ENCODE measurements around the gene GIMAP1.

Gene GIMAP1

GRCh38 chr7:150735596-150736358 is 19.4 kb downstream of the GIMAP1 start:
- Histone ChIP-seq H3K79me2 (ENCODE audit: control insufficient read depth, insufficient read depth, low read length, unreplicated experiment) (no peaks in the 10 kb centered on the region), H3K4me1 (ENCODE audit: control insufficient read depth, insufficient read depth, low read length, unreplicated experiment) (no peaks in the 10 kb centered on the region), H3K27me3 (ENCODE audit: insufficient read depth, low read length) (no peaks in the 10 kb centered on the region), H3K4me3 (ENCODE audit: low read depth, low read length) (no peak overlapping the region), H2AFZ (ENCODE audit: low read length, unreplicated experiment) (no peak overlapping the region), H3K36me3 (ENCODE audit: insufficient read depth, low read length) (no peaks in the 10 kb centered on the region), H3K27ac (ENCODE audit: low read depth, low read length) (no peak overlapping the region)

DNA sequence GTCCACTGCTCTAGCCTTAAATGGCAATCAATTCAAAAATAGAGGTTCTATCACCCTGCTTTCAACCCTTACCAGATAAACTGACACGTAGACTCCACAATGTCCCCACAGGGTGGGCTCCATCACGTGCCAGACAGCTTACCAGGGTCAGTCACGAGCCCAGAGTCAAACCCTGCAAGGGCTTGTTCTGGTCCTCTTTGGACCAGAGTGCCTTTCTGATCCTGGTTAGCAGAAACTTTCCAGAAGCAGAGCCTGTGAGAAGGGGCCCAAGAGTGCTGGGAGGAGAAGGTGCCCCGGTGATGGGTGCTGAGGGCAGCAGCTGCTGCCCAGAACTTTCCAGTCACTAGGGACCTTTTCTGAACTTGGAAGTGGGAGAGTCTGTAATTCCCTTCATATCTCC is 20.5 kb downstream of the GIMAP1 start:
- Histone ChIP-seq H3K36me3 (ENCODE audit: insufficient read depth, low read length) (no peaks in the 10 kb centered on the region), H3K4me1 (ENCODE audit: control insufficient read depth, insufficient read depth, low read length, unreplicated experiment) (no peaks in the 10 kb centered on the region), H3K79me2 (ENCODE audit: control insufficient read depth, insufficient read depth, low read length, unreplicated experiment) (no peaks in the 10 kb centered on the region), H3K27ac (ENCODE audit: low read depth, low read length) (no peak overlapping the region), H3K4me3 (ENCODE audit: low read depth, low read length) (no peak overlapping the region), H3K27me3 (ENCODE audit: insufficient read depth, low read length) (no peaks in the 10 kb centered on the region), H2AFZ (ENCODE audit: low read length, unreplicated experiment) (no peak overlapping the region)

- H3K4me3 ChIP-seq (ENCODE audit: low read depth, low read length) = no peak within 1 kb of the TSS
- H3K27ac ChIP-seq (ENCODE audit: low read depth, low read length) = no peak within 1 kb of the TSS
- H3K4me1 ChIP-seq (ENCODE audit: control insufficient read depth, insufficient read depth, low read length, unreplicated experiment) = no peaks in the 10 kb centered on the region
Observed at GRCh38 chr7:150737265-150738055, 21.0 kb downstream of the GIMAP1 start, which contains the start of gene GIMAP5. GIMAP5 (plus strand) TSS chr7:150737418; CDS start chr7:150740885, 3,467 bp downstream.

GRCh38 chr7:150738092-150738491 is 21.7 kb downstream of the GIMAP1 start:
- Histone ChIP-seq H3K27ac (ENCODE audit: low read depth, low read length) (no peak overlapping the region), H3K36me3 (ENCODE audit: insufficient read depth, low read length) (no peaks in the 10 kb centered on the region), H3K79me2 (ENCODE audit: control insufficient read depth, insufficient read depth, low read length, unreplicated experiment) (no peaks in the 10 kb centered on the region), H2AFZ (ENCODE audit: low read length, unreplicated experiment) (no peak overlapping the region), H3K4me1 (ENCODE audit: control insufficient read depth, insufficient read depth, low read length, unreplicated experiment) (no peaks in the 10 kb centered on the region), H3K4me3 (ENCODE audit: low read depth, low read length) (no peak overlapping the region), H3K27me3 (ENCODE audit: insufficient read depth, low read length) (no peaks in the 10 kb centered on the region)

More at GRCh38 chr7:150737265-150738055, 21.0 kb downstream of the GIMAP1 start, which contains the start of gene GIMAP5:
- Histone ChIP-seq H3K27me3 (ENCODE audit: insufficient read depth, low read length) (no peaks in the 10 kb centered on the region), H3K36me3 (ENCODE audit: insufficient read depth, low read length) (no peaks in the 10 kb centered on the region), H3K79me2 (ENCODE audit: control insufficient read depth, insufficient read depth, low read length, unreplicated experiment) (no peaks in the 10 kb centered on the region), H2AFZ (ENCODE audit: low read length, unreplicated experiment) (no peak within 1 kb of the TSS)

- Histone ChIP-seq H3K27ac (ENCODE audit: low read depth, low read length) (no peak overlapping the region), H3K4me1 (ENCODE audit: control insufficient read depth, insufficient read depth, low read length, unreplicated experiment) (no peaks in the 10 kb centered on the region), H3K79me2 (ENCODE audit: control insufficient read depth, insufficient read depth, low read length, unreplicated experiment) (no peaks in the 10 kb centered on the region), H3K4me3 (ENCODE audit: low read depth, low read length) (no peak overlapping the region), H3K36me3 (ENCODE audit: insufficient read depth, low read length) (no peaks in the 10 kb centered on the region), H2AFZ (ENCODE audit: low read length, unreplicated experiment) (no peak overlapping the region), H3K27me3 (ENCODE audit: insufficient read depth, low read length) (no peaks in the 10 kb centered on the region)
Observed at GRCh38 chr7:150738591-150739001, 22.2 kb downstream of the GIMAP1 start.

GRCh38 chr7:150739033-150739432 is 22.6 kb downstream of the GIMAP1 start:
- Histone ChIP-seq H3K4me1 (ENCODE audit: control insufficient read depth, insufficient read depth, low read length, unreplicated experiment) (no peaks in the 10 kb centered on the region), H2AFZ (ENCODE audit: low read length, unreplicated experiment) (no peak overlapping the region), H3K27me3 (ENCODE audit: insufficient read depth, low read length) (no peaks in the 10 kb centered on the region), H3K36me3 (ENCODE audit: insufficient read depth, low read length) (no peaks in the 10 kb centered on the region), H3K27ac (ENCODE audit: low read depth, low read length) (no peak overlapping the region), H3K4me3 (ENCODE audit: low read depth, low read length) (no peak overlapping the region), H3K79me2 (ENCODE audit: control insufficient read depth, insufficient read depth, low read length, unreplicated experiment) (no peaks in the 10 kb centered on the region)

DNA sequence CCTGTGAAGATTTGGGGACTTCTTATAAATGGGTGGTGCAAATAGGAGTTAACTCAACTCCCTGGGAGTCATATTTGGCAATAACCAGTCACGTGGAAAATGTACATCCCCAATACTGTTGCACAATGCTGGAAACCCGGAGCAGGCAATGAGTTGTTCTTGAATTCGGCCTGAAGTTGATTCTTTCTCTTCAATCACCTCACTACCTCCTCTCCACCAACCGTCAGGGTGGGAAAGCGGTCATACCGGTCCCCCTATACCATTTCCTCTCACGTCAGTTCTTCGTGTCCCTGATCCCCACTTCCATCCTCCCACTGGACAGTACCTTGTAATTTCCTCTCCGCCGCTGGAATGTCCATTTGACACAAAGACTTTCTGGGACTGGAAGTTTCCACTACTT is 23.6 kb downstream of the GIMAP1 start:
- H3K79me2 ChIP-seq (ENCODE audit: control insufficient read depth, insufficient read depth, low read length, unreplicated experiment) = no peaks in the 10 kb centered on the region
- no peak overlapping the region for H2AFZ ChIP-seq (ENCODE audit: low read length, unreplicated experiment)
- no peaks in the 10 kb centered on the region for H3K27me3 ChIP-seq (ENCODE audit: insufficient read depth, low read length)
- no peaks in the 10 kb centered on the region for H3K36me3 ChIP-seq (ENCODE audit: insufficient read depth, low read length)
- no peaks in the 10 kb centered on the region for H3K4me1 ChIP-seq (ENCODE audit: control insufficient read depth, insufficient read depth, low read length, unreplicated experiment)
- no peak overlapping the region for H3K4me3 ChIP-seq (ENCODE audit: low read depth, low read length)
- H3K27ac ChIP-seq (ENCODE audit: low read depth, low read length) = no peak overlapping the region

DNA sequence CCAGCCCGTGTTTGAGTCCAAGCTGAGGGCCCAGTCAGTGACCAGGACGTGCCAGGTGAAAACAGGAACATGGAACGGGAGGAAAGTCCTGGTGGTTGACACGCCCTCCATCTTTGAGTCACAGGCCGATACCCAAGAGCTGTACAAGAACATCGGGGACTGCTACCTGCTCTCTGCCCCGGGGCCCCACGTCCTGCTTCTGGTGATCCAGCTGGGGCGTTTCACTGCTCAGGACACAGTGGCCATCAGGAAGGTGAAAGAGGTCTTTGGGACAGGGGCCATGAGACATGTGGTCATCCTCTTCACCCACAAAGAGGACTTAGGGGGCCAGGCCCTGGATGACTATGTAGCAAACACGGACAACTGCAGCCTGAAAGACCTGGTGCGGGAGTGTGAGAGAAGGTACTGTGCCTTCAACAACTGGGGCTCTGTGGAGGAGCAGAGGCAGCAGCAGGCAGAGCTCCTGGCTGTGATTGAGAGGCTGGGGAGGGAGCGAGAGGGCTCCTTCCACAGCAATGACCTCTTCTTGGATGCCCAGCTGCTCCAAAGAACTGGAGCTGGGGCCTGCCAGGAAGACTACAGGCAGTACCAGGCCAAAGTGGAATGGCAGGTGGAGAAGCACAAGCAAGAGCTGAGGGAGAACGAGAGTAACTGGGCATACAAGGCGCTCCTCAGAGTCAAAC is 26.0 kb downstream of the GIMAP1 start:
- no peak overlapping the region for H2AFZ ChIP-seq (ENCODE audit: low read length, unreplicated experiment)
- no peaks in the 10 kb centered on the region for H3K27me3 ChIP-seq (ENCODE audit: insufficient read depth, low read length)
- no peak overlapping the region for H3K27ac ChIP-seq (ENCODE audit: low read depth, low read length)
- H3K36me3 ChIP-seq (ENCODE audit: insufficient read depth, low read length) = no peaks in the 10 kb centered on the region
- H3K4me1 ChIP-seq (ENCODE audit: control insufficient read depth, insufficient read depth, low read length, unreplicated experiment) = no peaks in the 10 kb centered on the region
- no peaks in the 10 kb centered on the region for H3K79me2 ChIP-seq (ENCODE audit: control insufficient read depth, insufficient read depth, low read length, unreplicated experiment)
- no peak overlapping the region for H3K4me3 ChIP-seq (ENCODE audit: low read depth, low read length)

DNA sequence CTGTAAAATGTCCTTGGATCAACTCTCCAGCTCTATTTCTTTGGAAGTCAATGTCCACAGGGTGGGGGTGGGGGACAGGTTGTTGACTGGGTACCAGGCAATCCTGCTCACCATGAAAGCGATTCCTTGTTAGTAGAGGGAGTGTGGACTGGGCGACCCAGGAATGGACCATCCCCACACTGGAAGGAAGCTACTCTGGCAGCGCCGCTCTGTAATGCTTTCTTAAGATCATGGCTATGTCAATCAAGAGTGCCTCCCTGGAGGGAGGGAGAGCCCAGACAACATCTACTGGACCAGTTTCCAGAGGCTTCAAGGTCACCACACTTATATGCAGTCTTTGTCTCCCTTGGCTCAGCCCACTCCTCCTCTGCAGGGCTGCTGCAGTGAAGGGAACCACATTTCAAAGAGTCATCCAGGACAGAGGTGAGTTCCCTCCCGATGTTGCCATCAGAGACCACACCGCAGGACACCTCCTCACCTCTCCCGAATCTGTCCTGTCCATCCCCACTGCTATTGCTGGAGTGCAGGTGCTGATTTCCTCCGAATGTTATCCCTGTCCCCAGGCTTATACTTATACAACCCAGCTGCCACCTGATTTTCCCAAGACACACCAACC is 27.7 kb downstream of the GIMAP1 start:
- H3K4me1 ChIP-seq (ENCODE audit: control insufficient read depth, insufficient read depth, low read length, unreplicated experiment) = no peaks in the 10 kb centered on the region
- H3K27me3 ChIP-seq (ENCODE audit: insufficient read depth, low read length) = no peaks in the 10 kb centered on the region
- no peak overlapping the region for H3K4me3 ChIP-seq (ENCODE audit: low read depth, low read length)
- H3K27ac ChIP-seq (ENCODE audit: low read depth, low read length) = no peak overlapping the region
- H3K79me2 ChIP-seq (ENCODE audit: control insufficient read depth, insufficient read depth, low read length, unreplicated experiment) = no peaks in the 10 kb centered on the region
- no peak overlapping the region for H2AFZ ChIP-seq (ENCODE audit: low read length, unreplicated experiment)
- no peaks in the 10 kb centered on the region for H3K36me3 ChIP-seq (ENCODE audit: insufficient read depth, low read length)

DNA sequence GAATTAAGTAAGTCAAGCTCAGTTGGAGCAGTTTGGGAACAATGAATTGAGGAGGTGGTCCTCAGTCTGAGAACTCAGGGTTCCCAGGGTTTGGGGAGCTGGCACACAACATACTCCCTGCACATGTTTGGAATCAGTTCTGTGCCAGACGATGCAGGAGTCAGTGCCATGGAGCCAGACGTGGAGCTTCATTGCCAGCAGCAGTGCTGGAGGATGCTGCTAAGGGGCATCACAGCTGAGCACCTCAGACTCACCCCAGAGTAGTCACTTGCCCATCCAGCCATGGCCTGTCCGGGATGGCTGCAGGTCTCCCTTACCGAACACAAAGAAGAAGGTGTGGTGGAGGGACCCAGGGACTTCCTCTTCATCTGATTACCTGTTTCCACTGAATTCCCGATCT is 28.7 kb downstream of the GIMAP1 start:
- Histone ChIP-seq H3K27me3 (ENCODE audit: insufficient read depth, low read length) (no peaks in the 10 kb centered on the region), H3K27ac (ENCODE audit: low read depth, low read length) (no peak overlapping the region), H2AFZ (ENCODE audit: low read length, unreplicated experiment) (no peak overlapping the region), H3K4me3 (ENCODE audit: low read depth, low read length) (no peak overlapping the region), H3K79me2 (ENCODE audit: control insufficient read depth, insufficient read depth, low read length, unreplicated experiment) (no peaks in the 10 kb centered on the region), H3K36me3 (ENCODE audit: insufficient read depth, low read length) (no peaks in the 10 kb centered on the region), H3K4me1 (ENCODE audit: control insufficient read depth, insufficient read depth, low read length, unreplicated experiment) (no peaks in the 10 kb centered on the region)

Data from ACC112 (cell line).